Motor neuron (in vitro differentiated cells): ENCODE data around the gene NTPCR. TPM values are rescaled to one million over a fixed set of nuclear protein-coding genes. Genes with fewer than 3 reads are reported as not detected.
A peak's percentile ranks its signal among the peaks of the same experiment; 100 is the strongest.

Source experiments
- ATAC-seq, 8 experiments: fragments of 200-7000 bp; cut with Tn5 transposase; replicated peaks in 6 of 8; 2 replicates each; pipeline ENCODE4 v1.8.0; 2021; ENCODE audit warnings: mild to moderate bottlenecking in 8 of 8, moderate library complexity in 8 of 8
- H3K27ac ChIP-seq, 2 donors: fragments of 250-450 bp; sonication (Bioruptor Pico); 2 replicates each; pipeline ENCODE4 v1.9.0; 2021; ENCODE audit warnings: antibody characterized with exemption in 2 of 2, mild to moderate bottlenecking in 2 of 2, moderate library complexity in 1 of 2
- H3K4me1 ChIP-seq, 2 donors: fragments of 250-450 bp; sonication (Bioruptor Pico); replicated peaks in 1 of 2; 2 replicates each; pipeline ENCODE4 v1.6.1; 2021; ENCODE audit warnings: antibody characterized with exemption in 2 of 2, mild to moderate bottlenecking in 2 of 2, moderate library complexity in 1 of 2
- H3K4me3 ChIP-seq, 5 donors: fragments of 250-450 bp; sonication (Bioruptor Pico); 2 replicates each; pipeline ENCODE4 v1.9.0; 2021; ENCODE audit warnings: antibody characterized with exemption in 5 of 5, mild to moderate bottlenecking in 5 of 5, moderate library complexity in 4 of 5
- WGBS, 10 experiments: fragments of 450-650 bp; shearing (Covaris generic); methylation state at CpG; one replicate each; pipeline ENCODE4 v1.0.0; 2022; 5-methylcytosine and 5-hydroxymethylcytosine counted together
- in situ Hi-C, 9 experiments: fragments of 400-800 bp; cut with MboI; loops; one replicate each; pipeline ENCODE4 v1.15.0; 2021; ENCODE audit warnings: low sequenced_read_pairs in 9 of 9, low pct_unique_long_range_greater_than_20kb in 2 of 9; ENCODE audit not compliant: unreplicated experiment in 9 of 9
- total RNA-seq, 8 experiments: library from RNA; unstranded; fragments of 300-600 nt; gene quantifications; 2 replicates each; pipeline versions ENCODE4 v1.2.3 to v1.2.4, GENCODE V29; 2022

Gene NTPCR
- total RNA-seq, 8 experiments from 2014 or later, result 37.7 to 81.4 (median 50.7) TPM

DNA sequence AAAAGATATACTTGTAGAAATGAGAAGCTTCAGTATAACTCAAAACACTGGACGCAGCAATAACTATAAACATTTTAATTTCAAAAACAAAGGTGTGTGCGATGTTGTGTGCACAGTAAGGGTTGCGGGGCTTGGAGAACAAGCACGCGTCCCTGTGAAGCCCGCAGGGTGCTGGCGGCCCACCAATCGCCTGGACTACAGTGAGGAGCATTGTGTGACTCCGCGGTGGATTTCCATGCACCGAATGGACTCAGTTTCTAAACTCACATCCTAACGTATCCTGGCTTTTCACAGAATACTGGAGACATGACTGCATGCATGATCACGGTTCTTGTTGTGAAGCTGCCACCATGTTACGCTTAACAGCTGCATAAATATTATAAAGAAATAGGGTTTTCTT, 33.0 kb downstream of the NTPCR start:
- H3K4me1 ChIP-seq, result peaks cover 0 to 8% of the 10 kb centered on the region in 2 donors
- H3K4me3 ChIP-seq, result no peak overlapping the region
- in situ Hi-C loops, result no loop called here
- no peak for ATAC-seq
- no peak overlapping the region for H3K27ac ChIP-seq
- 87 to 100% (median 99%) methylated on average over 1 to 12 of the region's 14 CpGs; no CpG with 5 or more reads in 1 of the 10 experiments for WGBS, 10 experiments

DNA sequence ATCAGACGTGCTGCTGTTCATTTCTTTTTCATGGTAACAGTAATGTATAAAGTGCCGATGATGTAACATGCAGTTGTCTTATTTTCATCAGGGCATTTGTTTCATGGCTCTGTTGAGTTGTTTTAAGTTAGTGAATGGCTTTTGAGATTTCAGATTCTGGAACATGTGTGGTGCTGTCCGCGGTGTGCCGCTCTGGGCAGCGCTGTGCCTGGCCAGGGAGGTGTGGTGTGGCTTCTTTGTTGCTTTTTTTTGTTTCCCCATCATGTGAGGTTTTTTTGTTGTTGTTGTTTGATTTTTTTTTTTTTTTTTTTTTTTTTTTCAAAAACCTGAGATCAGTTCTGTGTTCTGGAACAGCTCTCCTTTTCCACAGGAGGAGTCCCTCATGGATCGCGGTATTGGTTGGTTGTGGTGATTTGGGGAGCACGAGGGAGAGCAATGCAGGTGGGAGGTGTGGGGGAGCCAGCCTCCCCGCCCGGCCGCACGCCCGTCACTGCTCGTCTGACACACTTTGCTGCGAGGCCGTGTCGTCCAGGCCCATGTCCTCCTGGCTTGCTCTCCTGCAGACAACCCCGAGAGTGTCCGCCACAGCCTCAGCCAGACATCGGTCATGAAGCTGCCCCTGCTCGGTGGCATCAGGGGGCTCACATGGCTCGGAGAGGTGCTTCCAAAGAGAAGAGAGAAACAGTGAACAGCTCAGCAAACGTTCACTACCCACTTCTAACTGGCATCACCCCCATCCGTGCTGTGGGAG, 33.6 kb downstream of the NTPCR start:
- H3K4me3 ChIP-seq, result no peak overlapping the region
- in situ Hi-C loops, result no loop called here
- H3K4me1 ChIP-seq, result peaks cover 0 to 8% of the 10 kb centered on the region in 2 donors
- no peak for ATAC-seq
- WGBS, 10 experiments, result 72 to 100% (median 95%) methylated on average over 2 to 24 of the region's 25 CpGs
- no peak overlapping the region for H3K27ac ChIP-seq

DNA sequence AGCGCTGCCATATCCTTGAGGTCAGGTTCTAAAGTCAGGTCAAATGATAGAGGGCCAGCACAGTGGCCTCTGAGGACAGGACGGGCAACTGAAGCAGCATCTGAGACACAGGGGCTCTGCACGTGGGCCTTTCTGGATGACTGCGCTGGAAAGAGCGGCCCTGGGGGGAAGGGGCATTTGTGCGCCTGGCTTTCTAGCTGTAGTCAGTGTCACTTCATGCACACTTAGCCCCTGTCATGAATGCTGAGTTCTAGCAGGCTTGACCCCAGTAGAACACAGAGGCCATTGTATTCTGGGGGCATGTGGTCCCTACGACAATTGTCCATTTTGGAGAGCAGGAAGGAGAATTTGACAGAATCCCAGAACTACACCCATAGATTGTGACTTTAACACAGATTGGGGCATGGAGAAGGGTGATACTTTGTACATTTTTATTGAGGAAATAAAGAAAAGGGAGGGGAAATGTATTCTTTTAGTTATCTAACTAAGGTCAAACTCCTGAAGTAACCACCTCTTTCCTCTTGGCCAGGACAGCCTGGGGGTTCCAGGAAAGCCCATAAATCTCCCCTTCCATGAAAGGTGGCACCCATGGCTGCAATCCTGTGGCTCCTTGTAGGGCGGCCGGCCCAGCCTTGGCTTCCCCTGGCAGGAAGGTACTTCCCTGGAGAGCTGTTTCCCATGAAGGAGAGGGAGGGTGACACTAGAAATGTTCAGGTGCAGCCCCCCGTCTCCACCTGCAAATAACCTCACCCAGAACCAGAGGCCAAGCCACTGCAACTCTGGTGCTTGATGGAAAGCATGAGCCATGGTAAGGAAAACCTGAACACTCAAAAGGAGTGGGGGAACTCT, 34.4 kb downstream of the NTPCR start:
- no peak overlapping the region for H3K27ac ChIP-seq
- WGBS, 10 experiments, result 80 to 100% (median 93%) methylated on average over 1 to 10 of the region's 10 CpGs; no CpG with 5 or more reads in 2 of the 10 experiments
- in situ Hi-C loops, result no loop called here
- no peak for ATAC-seq
- peaks cover 0 to 8% of the 10 kb centered on the region in 2 donors for H3K4me1 ChIP-seq
- H3K4me3 ChIP-seq, result no peak overlapping the region

DNA sequence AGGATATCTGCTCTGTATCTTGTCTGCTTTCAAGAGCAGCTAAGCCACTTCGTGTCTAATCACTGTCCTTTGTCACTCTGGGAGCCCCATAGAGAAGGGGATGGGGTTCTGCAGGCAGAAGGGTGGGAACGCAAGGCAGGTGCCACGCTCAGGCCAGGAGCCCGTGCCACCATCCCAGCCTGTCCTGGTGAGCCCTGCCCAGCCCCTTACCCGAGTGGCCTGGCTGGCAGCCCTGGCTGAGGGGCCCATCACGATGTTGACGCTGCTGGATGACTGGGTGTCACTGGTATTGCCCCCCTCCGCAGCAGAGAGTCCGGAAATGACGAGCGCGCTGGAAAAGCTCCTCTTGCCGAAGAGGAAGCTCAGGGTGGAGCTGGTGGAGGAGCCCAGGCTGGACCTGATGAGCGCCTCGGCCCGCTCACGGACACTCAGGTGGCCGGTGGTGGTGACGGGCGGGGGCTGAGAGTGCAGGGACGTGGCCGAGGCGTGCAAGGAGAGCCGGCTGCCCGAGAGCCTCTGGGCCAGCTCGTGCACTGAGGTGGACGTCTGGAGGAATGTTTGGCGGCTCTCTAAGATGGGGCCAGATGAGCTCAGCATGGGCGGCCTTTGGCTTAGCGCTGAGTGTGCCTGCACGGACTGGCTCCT, 35.6 kb downstream of the NTPCR start:
- peaks cover 0 to 3% of the 10 kb centered on the region in 2 donors for H3K4me1 ChIP-seq
- no peak overlapping the region for H3K27ac ChIP-seq
- WGBS, 10 experiments, result 33 to 100% (median 90%) methylated on average over 1 to 12 of the region's 31 CpGs; no CpG with 5 or more reads in 5 of the 10 experiments
- in situ Hi-C loops, result no loop called here
- no peak for ATAC-seq
- H3K4me3 ChIP-seq, result no peak overlapping the region

DNA sequence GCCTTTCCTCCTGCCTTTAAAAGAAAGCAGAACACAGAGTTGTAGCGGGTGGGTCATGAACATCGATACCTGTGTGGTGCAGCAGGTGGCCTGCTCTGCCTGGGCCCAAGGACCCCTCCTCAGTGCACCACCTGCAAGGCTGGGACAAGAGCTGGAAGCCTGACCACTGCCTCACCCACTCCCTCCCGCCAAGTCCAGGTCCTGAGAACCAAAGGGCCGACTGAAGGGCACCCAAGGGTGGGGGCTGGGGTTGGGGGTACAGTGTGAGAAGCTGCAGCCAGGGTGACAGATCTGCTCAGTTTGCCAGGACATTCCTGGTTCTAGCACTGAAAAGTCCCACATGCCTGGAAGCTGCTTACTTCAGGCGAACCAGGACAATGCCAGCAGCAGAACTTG, 36.1 kb downstream of the NTPCR start:
- WGBS, 10 experiments, result 91 to 100% (median 95%) methylated on average over 2 to 5 of the region's 5 CpGs; no CpG with 5 or more reads in 7 of the 10 experiments
- in situ Hi-C loops, result no loop called here
- Histone ChIP-seq H3K4me1 (no peaks in the 10 kb centered on the region), H3K4me3 (no peak overlapping the region), H3K27ac (no peak overlapping the region)
- no peak for ATAC-seq

DNA sequence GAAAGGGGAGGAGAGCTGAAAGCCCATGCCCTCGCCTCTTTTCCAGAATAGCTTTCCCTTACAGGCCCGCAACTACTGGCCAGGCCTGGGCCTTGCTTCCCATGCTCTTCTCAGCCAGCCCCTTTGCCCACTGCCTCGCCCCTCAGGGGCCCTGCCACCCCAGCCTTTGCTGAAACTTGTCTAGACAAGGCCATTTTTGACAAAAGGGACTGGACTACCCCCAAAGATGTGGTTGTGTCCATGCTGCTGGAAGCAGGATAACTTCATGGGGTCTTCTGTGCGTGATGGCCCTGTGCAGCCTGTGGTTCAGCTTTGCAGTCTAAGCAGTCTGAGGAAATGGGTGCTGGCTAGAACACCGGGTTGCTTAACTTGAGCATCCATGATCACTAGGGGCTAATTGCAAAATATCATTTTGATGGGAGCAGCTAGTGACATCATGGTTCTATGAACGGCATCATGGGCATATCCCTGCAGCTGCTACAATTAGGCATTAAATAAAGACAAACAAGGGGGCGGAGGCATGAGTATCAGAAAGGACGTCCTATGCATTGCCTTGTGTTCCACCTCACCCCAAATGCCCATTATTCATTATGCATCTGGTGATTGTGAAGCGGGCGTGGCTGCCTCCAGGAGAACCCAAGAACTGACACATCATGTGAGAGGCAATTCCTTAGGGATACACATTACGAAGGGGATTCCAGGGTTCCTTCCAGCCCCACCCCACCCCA, 36.8 kb downstream of the NTPCR start:
- peak in 3 of 8 experiments; percentile 88 to 91 (median 90) for ATAC-seq
- no peak overlapping the region for H3K4me3 ChIP-seq
- in situ Hi-C loops, result no loop called here
- 7 to 100% (median 65%) methylated on average over 1 to 8 of the region's 11 CpGs; no CpG with 5 or more reads in 2 of the 10 experiments for WGBS, 10 experiments
- no peak overlapping the region for H3K27ac ChIP-seq
- H3K4me1 ChIP-seq, result no peaks in the 10 kb centered on the region

DNA sequence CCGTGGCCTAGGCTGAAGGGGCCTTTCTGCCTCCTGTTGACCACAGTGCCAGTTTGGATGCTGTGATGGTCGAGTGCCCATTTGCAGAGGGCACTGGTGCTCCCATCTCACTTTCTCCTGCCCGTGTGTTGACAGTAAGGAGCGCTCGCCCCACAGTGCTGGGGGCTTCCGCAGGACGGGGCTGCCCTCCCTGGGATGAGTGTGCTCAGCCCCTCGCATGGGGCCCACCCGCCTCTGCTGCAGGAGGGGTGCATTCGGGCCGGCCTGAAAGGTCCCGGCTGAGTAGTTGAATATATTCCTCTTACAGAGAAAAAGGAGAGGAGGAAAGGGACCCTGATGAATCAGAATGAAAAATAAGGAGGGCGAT, 37.3 kb downstream of the NTPCR start:
- no peak overlapping the region for H3K4me3 ChIP-seq
- no peaks in the 10 kb centered on the region for H3K4me1 ChIP-seq
- peak in 1 of 8 experiments; percentile 4 for ATAC-seq
- 40 to 100% (median 82%) methylated on average over 1 to 9 of the region's 13 CpGs; no CpG with 5 or more reads in 2 of the 10 experiments for WGBS, 10 experiments
- in situ Hi-C loops, result no loop called here
- no peak overlapping the region for H3K27ac ChIP-seq

DNA sequence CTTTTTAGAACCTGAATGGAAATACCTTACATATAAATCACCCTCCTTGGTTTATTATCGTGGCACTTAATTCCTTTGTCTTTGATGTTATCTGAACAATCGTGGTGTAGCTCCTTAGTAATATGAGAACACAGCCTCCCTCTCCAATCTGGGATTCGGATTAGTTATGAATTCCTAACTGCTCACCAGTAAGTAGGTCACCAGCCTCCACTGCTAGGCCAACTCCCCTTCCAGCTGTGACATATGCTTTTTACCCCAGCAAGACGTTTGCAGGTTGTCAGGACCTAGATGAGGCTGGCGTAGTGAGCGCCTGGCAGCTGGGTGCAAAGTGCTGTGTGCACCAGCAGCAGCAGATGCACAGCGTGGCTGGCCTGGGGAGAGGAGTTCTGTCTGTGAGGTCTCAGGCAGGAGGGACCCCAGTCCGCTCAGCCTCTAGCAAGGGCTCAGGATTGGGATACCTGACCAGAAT, 38.2 kb downstream of the NTPCR start:
- no peak overlapping the region for H3K27ac ChIP-seq
- peak in 4 of 8 experiments; percentile 21 to 53 (median 35) for ATAC-seq
- no peak overlapping the region for H3K4me3 ChIP-seq
- in situ Hi-C loops, result no loop called here
- 0 to 100% (median 72%) methylated on average over 1 to 8 of the region's 8 CpGs; no CpG with 5 or more reads in 1 of the 10 experiments for WGBS, 10 experiments
- no peaks in the 10 kb centered on the region for H3K4me1 ChIP-seq

DNA sequence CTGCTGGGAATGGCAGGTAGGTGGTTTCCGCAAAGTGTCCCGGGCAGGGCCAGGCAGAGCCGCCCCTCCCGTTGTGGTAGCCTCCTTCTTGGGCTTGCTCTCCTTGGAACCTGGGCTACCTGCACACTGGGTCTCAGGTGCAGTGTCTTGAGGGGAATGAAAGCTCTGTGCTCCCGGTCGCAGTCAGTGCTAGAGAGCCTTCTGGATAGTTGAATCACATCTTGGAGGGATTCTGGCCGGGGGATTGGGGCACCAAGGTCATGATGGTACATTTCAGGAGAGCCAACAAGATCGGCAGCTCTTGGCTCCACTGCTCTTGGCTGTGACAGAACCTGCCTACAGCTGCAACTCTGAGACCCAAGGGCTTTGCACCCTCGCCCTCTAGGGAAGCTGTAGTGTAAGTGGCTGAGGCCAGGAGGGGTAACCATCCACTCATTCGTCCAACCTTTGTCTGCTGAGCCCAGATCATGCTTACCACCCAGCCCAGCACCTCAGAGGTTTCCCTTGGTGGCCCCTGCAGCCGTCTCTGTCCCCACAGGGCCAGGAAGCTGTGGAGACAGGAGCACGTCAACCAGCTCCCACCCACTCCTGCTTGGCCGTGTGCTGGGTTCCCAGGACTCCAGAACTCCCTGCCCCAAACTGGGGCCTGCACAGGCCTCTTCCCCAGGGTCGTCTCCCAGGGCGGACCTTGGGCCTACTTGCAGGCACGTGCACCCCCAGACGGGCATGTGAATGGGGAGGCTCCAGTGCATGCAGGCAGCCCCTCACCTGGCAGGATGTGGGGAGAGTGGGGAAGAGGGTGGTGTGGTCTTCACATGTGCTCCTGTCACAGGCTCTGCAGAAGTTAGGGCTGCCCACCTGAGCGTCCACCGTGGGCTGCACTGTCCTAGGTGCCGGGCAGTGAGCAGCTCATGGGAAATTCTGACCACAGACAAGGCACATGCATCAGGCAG, 40.0 kb downstream of the NTPCR start:
- in situ Hi-C loops, result no loop called here
- H3K4me1 ChIP-seq, result no peaks in the 10 kb centered on the region
- 90 to 95% (median 91%) methylated on average over 5 to 13 of the region's 20 CpGs; no CpG with 5 or more reads in 4 of the 10 experiments for WGBS, 10 experiments
- ATAC-seq, result no peak
- H3K4me3 ChIP-seq, result no peak overlapping the region
- no peak overlapping the region for H3K27ac ChIP-seq

DNA sequence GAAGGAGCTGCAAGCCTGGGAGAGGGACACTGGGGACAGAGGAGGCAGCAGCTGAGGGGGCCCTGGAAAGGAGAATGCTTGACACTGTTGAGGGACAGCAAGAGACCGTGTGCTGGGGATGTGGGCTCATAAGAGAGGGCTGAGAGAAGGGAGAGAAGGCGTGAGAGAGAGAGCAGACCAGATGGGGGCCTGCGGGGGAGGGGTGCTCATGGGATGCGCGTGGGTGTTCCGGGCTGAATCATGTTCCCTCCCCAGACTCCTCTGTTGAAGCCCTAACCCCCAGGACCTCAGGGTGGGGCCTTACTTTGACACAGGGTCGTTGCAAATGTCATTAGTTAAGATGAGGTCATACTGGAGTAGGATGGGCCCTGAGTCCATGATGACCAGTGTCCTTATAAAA, 40.8 kb downstream of the NTPCR start:
- peak in 5 of 8 experiments; percentile 29 to 55 (median 37) for ATAC-seq
- Histone ChIP-seq H3K4me1 (no peaks in the 10 kb centered on the region), H3K4me3 (no peak overlapping the region), H3K27ac (no peak overlapping the region)
- in situ Hi-C loops, result no loop called here
- WGBS, 10 experiments, result 40 to 100% (median 80%) methylated on average over 1 to 6 of the region's 7 CpGs; no CpG with 5 or more reads in 5 of the 10 experiments

DNA sequence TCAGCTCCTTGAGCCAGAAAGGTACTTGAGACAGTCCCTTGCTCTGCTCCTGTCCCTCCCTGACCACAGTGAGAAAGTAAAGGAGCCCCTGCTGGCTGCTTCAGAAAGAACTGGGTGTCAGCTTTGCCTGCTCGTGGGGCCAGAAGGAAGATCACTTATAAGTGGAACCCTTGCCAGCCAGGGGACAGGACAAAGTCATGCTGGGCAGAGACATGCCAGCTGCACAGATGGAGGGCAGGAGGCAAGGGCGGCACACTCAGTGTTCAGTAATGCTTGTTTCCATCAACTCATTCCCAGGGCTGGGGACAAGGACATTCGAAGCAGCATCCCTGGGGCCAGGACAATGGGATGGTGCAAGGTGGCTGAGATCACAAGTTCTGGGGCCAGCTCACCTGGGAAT, 41.8 kb downstream of the NTPCR start:
- in situ Hi-C loops, result no loop called here
- Histone ChIP-seq H3K4me3 (no peak overlapping the region), H3K27ac (no peak overlapping the region), H3K4me1 (no peaks in the 10 kb centered on the region)
- ATAC-seq, result no peak
- WGBS, 10 experiments, result 40 to 81% (median 69%) methylated on average over 1 to 3 of the region's 3 CpGs; no CpG with 5 or more reads in 6 of the 10 experiments
